DMS79 (cell line): Measurements from ENCODE around the gene PRR18.

Source experiments
- DNase-seq: peaks from one replicate; lab custom pipeline; 2025; lab: John Stamatoyannopoulos, UW

The PRR18 gene

DNA sequence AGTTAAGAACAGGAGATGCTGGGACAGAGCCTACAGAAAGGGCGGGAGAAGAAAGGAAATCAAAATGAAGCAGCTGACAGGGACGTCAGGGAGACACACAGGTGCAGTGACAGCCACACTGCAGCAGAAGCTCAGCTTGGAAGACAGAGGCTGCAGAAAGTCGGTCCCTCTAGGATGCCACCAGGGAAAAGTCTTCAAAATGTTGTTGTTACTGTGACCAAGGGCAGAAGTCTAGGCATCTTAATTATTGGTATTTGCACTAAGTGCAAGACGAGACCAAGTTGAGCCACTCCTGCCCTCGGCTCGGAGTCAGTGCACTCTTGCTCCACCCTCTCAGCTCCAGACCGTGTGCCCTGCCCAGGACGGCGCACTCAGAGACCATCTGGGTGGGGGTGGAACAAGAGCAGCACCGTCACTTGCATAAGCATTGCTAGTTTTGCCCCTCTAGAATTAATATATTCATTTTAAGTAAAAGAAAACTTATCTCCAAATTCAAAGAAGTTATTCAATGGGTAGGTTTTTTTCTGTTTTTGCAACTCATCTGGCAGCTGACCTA, 2.6 kb downstream of the PRR18 start:
- no peak for DNase-seq

DNA sequence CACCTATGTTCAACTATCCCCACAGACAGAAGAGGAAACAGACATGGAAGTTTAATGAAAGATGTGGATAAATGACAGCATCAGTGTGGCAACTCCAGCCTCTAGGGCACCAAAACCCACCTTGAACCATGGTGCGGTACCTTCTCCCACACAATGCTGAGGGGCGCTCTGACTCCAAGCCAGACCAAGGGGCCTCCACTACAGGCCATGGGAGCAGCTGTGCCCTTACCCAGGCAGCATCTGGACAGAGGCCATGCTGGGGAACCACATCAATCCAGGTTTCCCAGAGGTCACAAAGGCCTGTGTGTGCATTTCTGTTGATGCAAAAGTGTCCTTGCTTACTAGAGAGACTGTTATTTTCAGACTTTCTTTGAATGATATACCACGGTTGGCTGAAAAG, 4.1 kb downstream of the PRR18 start:
- no peak for DNase-seq

DNA sequence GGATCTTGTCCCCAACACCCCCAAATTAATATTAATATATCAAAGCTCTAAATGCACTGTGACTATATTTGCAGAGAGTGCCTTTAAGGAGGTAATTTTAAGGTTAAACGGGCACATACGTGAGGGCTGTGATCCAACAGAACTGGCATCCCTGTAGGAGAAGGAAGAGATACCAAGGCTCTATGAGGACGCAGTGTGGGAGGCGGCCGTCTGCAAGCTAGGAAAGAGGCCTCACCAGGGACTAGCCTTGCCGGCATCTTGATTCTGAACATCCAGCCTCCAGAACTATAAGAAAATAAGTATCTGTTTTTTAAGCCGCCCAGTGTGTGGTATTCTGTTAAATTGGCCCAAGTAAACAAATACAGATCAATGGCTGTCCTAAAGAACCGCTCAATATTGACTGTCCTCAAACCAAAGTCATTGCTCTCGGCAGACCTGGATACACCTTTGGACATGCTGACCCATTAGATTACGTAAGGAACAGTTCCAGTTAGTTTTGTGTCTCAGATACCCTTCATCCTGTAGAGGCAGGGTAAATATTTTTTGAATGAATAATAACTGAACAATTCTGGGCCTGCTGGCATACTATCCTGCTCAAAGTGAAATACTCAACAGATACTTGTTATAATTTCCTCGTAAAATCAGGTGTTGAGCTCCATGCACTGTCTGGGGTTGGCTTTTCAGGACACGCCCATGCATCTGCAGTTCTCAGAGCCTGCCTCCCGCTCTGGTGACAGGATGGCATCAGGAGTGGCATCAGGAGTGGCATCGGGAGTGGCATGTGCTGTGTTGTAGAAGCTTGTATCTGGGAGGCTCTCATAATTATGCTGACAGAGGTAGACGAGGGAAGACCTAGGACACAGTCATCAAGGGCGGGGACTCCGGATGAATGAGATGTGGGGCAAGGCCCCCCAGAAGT, 6.3 kb downstream of the PRR18 start:
- no peak for DNase-seq

DNA sequence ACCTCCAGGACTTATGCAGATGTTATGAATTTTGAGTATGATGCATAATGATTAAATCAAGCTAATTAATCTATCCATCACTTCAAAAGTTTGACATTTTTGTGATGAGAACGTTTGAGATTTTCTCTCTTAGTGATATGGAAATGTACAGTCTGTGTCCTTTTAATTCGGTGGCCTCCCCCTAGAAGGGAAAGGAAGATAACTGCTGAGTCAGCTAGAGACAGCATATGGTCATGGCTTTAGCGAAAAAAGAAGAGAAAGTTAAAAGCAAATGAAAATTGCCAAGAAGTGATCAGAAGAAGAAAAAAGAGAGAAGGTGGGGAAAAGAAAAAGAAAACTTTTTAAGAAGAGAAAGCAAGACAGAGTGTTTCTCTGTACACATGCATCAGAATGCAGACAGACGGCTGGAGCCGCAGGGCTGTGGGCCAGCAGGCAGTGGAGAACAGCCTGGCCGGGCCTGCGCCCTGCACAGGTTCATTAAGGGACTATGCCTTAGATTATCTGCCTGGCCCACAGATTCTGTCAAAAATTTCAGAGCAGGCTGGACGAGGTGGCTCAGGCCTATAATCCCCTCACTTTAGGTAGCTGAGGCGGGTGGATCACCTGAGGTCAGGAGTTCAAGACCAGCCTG, 7.7 kb downstream of the PRR18 start:
- no peak for DNase-seq

DNA sequence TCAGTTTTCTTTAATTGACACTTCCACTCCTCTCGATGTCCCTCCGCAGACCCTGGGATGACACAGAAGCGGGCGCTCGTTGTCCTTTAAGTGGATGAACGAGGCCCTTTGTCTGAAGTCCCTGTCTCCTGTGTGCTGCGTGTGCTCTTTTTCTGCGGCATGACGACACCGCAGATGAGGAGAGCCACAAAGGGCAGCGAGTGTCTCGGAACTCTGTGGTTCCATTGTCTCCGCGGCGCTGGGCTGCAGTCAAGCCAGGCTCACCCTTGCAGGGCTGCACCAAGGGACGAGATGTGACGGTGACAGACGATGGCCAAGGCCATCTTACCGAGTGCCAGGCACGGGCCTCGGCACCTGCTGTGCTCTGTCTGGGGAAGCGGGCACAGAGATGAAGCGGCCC, 10.6 kb downstream of the PRR18 start:
- DNase-seq: no peak

DNA sequence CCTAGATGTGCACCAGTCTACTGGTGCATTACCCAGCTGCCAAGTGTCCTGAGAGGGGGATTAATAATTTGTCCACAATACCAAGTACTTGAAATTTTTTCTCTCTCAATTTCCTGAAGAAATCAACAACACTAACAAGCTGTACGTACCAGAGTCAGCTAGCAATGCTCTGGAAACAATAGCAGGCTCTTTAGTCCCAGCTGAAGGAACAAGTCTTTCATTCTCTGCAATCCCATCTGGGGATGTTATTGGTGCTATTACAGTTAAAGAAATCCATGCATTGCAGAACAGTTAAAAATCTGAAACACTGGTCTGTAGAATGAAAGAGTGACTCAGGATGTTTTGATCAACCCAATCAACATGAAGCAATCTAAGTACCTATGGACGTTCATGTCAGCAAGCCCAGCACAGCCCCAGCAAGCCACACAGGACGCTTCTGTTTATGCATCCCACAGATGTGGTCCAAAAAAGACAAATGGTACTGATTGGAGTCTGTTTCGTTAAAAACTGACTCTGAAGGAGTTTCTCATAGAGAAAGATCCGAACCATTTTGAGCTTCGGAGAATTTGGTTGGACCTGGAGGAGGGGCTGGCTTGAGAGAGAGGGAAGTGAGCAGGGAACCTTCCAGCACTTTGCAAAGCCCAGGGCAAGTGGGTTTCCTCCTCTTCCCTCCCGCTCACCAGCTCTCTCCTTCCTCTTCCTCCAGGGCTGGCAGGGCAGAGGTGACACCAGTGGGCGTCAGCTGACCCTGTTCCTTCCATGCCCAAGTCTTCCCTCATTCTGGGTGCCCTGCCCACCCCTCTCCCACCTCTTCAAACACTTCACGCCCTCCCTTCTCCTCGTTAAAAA, 11.9 kb downstream of the PRR18 start:
- DNase-seq: no peak

DNA sequence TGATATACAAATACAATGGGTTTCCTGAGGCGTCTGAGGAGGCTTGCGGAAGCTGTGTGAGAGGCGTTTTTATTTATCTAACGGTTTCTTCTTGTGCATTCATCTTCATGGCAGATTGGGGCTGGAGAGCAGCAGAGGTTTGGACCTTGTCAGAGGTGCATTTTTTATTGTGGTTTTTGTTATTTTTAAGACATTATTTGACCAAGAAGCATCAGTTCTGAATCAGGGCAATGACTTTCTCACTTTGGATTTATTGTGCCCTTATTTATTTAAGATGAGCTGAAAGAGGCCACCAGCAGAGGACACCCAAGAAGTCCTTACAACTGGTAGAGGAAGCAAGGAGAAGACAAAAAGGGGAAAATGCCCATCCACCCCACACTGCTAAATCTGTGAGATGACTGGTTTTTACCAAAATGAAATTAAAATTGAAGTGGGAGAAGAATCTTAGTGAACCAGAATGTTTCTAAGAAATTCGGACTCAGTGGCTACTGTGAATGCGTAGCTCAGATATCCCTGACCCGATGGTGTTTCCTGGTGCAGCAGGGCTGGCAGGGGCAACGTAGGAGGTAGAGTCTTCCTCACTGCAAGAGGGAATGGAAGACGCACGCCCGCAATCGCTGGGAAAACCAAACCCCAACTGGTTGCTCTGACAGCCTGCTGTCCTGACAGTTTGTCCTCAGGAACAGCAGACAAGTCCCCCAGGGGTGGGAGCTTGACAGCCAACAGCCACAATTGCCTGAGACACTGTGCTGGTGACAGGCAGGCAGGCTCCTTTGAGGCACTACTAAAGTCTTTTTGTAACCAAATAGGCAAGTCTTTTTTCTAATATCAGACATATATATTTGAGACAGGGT, 14.2 kb downstream of the PRR18 start:
- no peak for DNase-seq

DNA sequence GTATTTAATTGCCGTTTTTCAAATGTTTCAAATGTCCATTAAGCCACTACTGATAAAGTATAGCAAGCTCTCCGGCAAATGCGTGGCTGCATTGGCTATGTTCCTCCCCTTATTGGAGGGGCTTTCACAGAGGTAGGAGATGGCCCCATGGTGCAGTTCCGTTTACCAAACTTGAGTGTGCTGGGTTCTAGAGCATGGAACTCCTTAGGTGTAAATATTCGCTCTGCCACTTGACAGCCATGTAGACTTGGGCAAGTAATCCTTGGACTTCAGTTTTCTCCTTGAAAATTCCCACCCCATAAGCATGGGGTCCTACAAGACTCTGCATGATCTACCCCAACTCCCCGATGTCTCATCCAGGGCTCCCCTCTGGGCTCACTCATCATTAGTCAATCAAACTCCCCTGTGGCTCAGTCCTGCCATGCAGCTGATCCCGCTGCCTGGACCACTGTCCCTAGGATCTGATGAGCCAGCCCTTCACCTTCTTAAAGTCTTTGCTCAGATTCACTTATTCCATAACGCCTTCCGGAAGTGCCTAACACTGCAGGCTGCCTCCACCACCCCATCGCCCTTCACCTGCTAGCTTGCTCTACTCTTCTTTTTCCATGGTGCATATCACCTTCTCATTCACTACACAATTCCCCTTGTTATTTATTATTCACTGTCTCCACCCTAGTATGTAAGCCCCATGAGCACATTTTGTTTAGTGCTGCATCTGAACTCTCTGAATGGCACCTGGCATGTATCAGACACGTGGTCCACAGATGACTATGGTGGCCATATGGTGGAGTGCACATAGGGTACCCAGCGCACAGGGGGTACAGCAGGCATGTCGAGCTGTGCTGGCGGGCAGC, 18.8 kb downstream of the PRR18 start:
- no peak for DNase-seq

DNA sequence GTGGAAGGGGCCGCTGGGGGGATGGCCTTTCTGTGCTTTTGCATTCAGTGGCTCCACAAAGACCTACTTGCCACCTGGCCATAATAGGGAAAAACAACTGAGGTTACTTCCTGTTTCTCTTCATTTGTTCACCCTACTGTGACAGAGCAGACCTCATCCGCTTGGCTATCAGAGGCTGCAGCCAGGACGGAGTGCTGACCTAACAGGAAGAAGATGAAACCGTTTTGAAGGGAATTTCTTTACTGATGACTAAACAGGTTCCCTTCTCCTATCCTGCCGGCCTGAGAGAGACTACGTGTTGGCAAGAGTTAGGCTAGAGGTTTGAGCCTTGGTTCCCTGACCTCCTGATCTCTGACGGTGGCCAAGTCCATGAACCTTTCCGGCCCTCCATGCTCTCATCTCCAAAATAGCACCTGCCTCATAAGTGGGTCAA, 21.3 kb downstream of the PRR18 start:
- DNase-seq: no peak

DNA sequence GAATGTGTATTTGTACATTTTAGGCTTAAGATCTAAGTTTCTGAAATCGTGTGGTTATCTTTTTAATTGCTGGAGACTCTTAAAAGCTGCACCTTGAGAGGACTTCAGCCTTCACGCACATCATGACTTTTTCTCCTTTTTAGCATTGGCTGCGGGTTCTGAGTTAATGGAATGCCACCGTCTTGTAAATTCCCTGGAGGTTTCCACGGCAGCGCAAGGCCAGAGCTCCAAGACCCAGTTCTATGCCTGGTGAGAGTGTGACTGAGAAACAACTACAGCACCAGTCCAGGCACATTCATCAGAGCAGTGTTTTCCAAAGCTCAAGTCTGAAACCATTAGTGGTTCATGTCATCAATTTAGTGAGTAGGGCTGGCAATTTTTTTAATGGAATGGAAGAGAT, 23.0 kb downstream of the PRR18 start:
- DNase-seq: no peak

DNA sequence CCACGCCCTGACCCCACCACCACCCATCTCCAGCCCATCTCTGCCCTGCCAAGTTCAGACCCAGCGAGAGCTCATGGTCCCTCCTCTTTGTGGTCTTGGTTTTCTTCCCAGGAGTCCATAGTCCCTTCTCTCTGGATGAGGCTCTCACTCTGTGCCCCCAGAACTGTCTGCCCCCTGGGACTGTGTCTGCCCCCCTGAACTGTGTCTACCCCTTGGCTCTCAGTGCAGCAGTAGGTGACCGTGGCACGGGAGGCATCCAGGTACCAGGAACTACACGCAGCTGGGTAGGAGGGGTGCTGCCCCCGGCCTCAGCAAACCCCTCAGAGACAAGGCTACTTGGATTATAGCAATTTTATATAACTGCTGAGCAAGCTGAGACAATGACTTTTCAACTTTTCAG, 23.6 kb downstream of the PRR18 start:
- DNase-seq: no peak

DNA sequence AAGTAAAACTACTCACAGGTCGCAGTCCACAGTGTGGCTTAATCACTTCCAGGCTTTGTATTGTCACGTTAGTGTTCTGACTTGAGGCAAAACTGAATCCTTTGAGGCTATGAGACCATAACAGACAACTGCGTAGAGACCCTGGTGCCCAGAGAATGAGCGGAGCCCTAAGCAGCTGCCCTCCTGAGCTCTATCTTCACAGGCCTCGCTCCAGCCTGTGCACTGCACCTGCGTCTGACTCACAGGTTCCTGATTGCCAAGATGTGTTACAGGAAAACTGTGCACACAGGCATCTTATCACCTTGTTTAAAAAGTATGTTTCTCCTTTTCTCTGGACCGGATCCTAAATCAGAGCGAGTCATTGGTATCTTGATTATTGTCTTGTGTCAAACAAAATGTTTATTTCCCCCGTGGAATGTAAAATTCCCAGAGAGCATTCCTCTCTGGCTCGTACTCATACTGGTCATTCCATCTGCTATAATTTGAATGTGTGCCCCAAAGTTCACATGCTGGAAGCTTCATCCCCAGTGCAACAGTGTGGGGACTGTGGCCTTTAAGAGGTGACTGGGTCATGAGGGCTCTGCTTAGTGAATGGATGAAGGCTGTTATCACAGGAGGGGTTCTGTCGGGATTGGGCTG, 25.7 kb downstream of the PRR18 start:
- no peak for DNase-seq

DNA sequence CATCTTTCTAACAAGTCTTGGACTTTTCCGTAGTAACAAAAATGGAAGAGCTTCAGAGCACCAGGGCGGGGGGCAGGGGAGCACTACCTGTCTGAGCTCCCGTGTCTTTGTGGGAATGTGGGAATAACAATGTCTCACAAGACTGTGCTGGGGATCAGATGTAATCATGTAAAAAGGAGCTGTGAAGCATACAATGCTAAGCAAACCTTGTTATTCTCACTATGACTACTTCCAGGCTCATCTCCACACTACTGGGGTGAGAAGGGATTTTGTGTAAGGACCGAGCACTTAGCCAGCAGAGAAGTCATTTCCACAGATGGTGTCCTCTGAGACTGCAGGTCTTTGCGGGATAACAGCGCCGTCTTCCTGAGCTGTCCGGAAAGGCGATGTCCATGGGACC, 27.1 kb downstream of the PRR18 start:
- DNase-seq: no peak

DNA sequence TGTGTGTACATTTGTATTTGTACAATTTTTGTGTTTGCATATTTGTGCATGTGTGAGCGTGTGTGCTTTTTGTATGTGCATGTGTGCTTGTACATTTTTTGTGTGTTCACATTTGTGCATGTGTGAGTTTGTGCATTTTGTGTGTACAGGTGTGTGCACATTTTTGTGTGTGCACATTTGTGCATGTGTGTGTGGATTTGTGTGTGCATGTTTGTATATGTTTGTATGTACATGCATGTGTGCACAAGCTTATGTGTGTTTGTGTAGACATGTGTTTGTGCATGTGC, 28.9 kb downstream of the PRR18 start:
- DNase-seq: no peak

DNA sequence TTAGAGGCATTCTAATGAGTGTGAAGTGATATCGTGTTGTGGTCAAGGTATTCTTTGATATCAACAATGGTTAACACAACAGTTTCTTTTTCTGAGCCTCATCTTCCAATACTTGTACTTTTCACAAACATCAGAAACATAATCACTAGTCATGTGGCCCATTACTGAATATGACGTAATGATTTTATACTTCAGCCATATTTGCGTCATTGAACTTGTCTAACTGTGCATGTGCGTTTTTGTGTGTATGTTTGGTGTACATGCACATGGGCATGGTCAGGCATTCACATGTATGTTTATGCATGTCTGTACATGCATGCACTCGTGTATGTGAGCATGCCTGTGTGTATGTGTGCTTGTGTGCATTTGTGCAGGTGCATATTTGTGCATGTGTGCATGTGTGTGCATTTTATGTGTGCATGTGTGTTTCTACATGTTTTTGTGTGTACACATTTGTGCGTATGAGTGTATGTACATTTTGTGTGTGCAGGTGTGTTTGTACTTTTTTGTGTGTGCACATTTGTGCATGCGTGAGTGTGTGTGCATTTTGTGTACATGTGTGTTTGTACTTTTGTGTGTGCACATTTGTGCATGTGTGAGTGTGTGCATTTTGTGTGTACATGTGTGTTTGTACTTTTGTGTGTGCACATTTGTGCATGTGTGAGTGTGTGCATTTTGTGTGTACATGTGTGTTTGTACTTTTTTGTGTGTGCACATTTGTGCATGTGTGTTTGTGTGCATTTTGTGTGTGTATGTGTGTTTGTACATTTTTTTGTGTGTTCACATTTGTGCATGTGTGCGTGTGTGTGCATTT, 29.4 kb downstream of the PRR18 start:
- no peak for DNase-seq

DNA sequence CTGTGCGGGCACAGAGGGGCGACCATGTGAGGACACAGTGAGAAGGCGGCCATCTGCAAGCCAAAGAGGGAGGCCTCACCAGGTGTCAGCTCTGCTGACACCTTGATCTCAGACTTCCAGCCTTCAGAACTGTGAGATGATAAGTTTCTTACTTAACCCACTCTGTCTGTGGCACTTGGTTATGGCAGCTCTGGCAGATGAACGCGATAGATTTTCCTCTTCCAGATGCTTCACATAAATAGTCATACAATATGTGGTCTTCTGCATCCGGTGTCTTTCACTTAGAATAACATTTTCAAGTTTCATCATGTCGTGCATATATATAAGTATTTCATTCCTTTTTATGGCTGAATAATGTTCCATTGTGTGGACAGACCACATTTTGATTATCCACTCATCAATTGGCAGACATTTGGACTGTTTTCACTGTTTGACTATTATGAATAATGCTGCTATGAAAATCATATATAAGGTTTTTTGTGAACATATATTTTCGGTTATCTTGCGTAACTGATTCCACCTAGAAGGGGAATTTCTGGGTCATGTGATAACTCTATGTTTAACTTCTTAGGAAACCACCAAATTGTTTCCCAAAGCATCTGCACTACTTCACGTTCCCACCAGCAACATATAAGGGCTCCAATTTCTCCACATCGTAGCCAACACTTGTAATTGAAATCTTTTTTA, 30.2 kb downstream of the PRR18 start:
- no peak for DNase-seq

DNA sequence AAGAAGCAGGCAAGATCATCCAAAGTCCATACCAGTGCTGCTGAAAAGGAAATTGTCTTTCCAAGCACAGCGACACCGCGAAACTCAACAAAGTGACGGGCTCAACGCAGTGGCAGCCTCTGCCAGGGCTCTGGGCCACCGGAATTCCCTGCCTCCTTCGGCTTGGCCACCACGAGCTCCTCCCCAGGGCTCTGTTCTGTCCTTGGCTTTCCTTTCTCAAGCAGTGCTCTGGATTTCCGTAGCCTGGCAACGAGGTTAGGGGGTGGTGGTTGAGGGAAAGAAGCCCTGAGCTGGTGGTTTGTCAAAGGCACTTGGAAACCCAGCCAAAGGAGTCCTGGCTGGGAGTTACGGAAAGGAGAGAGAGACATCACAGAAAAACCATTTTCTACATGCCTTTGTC, 31.2 kb downstream of the PRR18 start:
- peak; percentile 78 for DNase-seq

DNA sequence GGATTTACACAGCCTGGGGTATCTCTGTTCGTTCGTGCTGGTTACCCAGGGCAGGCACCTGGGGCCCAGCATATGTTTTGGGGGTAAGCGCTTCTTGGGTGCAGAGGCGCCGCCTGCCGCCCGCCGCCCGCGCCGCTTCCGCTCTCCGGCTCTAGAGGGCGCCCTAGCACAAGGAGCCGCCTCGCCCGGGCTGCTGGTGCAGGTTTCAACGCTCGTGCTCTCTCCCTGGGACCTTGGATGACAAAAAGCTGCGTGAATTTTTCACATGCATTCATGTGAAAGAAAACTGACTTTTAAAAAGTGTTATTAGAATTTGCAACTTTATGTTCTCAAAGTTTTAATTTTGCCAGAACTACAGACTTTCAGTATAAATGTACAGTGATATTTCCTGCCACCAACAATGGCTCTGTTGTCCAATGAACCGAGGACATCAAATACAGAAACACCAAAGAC, 32.5 kb downstream of the PRR18 start:
- peak; percentile 20 for DNase-seq
